Mesodermal cell (in vitro differentiated cells): Measurements from ENCODE around the gene WTAP.
A peak's percentile ranks its signal among the peaks of the same experiment; 100 is the strongest.
"Not testable (repeated sequence)": the region's sequence is repeated elsewhere in the genome, so short reads cannot be mapped to it uniquely, and the experiment has no call there.

Experiments
- H3K27ac ChIP-seq: 2 replicates; pipeline ENCODE4 v1.7.0; 2013; ENCODE audit warnings: mild to moderate bottlenecking, low read depth, low read length, moderate library complexity; ENCODE audit not compliant: severe bottlenecking
- H3K36me3 ChIP-seq: 2 replicates; pipeline ENCODE4 v1.7.1; 2013; ENCODE audit warnings: mild to moderate bottlenecking, low read length, moderate library complexity; ENCODE audit not compliant: control insufficient read depth, insufficient read depth
- H3K4me1 ChIP-seq: one replicate; pipeline ENCODE4 v1.7.1; 2013; ENCODE audit warnings: mild to moderate bottlenecking, low read length; ENCODE audit not compliant: insufficient read depth, control insufficient read depth, poor library complexity, severe bottlenecking
- H3K4me3 ChIP-seq: 2 replicates; pipeline ENCODE4 v1.7.0; 2013; ENCODE audit warnings: low read length, control low read depth, mild to moderate bottlenecking; ENCODE audit not compliant: insufficient read depth, poor library complexity, severe bottlenecking; ENCODE audit errors: extremely low read depth
- H3K9me3 ChIP-seq: 2 replicates; pipeline ENCODE4 v1.7.1; 2013; ENCODE audit warnings: mild to moderate bottlenecking, low read length, moderate library complexity; ENCODE audit not compliant: control insufficient read depth
- WGBS, 2 experiments: methylation state at CpG; one replicate each; pipeline ENCODE4 v1.1.5; 2013; ENCODE audit warnings: missing lambda C conversion rate in 2 of 2; ENCODE audit not compliant: insufficient coverage in 2 of 2; 5-methylcytosine and 5-hydroxymethylcytosine counted together

WTAP gene

GRCh38 chr6:159693894-159694545 lies 33.3 kb upstream of the WTAP start:
- peak overlapping the region; percentile 95 for H3K27ac ChIP-seq

DNA sequence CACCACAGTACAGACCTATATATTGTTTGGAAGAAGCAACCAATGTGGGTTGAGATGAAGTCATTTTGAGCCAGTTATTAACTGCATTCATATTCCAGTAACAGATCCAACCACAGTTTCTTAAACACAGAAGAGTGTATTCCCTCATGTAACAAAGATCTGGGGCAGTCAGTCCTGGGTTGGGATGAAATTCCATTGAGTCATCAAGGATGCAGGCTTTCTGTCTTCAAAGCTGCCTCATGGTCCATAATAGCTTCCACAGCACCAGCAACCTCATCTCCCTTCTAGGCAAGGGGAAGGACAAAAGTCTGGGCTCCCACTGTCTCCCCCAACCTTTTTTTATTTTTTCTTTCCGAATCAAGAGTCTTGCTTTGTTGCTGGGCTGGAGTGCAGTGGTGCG lies 31.3 kb upstream of the WTAP start:
- Histone ChIP-seq H3K27ac (no peak overlapping the region), H3K36me3 (no peaks in the 10 kb centered on the region), H3K9me3 (no peaks in the 10 kb centered on the region), H3K4me1 (peaks cover 14% of the 10 kb centered on the region), H3K4me3 (no peak overlapping the region)
- WGBS, 2 experiments = 92% methylated on average over 2 of the region's 2 CpGs; no CpG with 5 or more reads in 1 of the 2 experiments

More at GRCh38 chr6:159693894-159694545, 33.3 kb upstream of the WTAP start:
- H3K36me3 ChIP-seq = peaks cover 6% of the 10 kb centered on the region
- peaks cover 14% of the 10 kb centered on the region for H3K4me1 ChIP-seq
- H3K9me3 ChIP-seq = no peaks in the 10 kb centered on the region
- 54 to 60% methylated on average over 7 to 11 of the region's 14 CpGs for WGBS, 2 experiments
- peak overlapping the region; percentile 75 for H3K4me3 ChIP-seq

GRCh38 chr6:159700970-159701369 lies 26.3 kb upstream of the WTAP start:
- Histone ChIP-seq H3K9me3 (no peaks in the 10 kb centered on the region), H3K4me3 (no peak overlapping the region), H3K4me1 (no peaks in the 10 kb centered on the region), H3K36me3 (no peaks in the 10 kb centered on the region), H3K27ac (no peak overlapping the region)
- 80 to 100% methylated on average over 1 of the region's 1 CpG for WGBS, 2 experiments

GRCh38 chr6:159701413-159701999 lies 25.8 kb upstream of the WTAP start:
- Histone ChIP-seq H3K27ac (no peak overlapping the region), H3K4me3 (no peak overlapping the region), H3K9me3 (no peaks in the 10 kb centered on the region), H3K36me3 (no peaks in the 10 kb centered on the region), H3K4me1 (no peaks in the 10 kb centered on the region)
- WGBS, 2 experiments = 90 to 96% methylated on average over 5 to 6 of the region's 7 CpGs

DNA sequence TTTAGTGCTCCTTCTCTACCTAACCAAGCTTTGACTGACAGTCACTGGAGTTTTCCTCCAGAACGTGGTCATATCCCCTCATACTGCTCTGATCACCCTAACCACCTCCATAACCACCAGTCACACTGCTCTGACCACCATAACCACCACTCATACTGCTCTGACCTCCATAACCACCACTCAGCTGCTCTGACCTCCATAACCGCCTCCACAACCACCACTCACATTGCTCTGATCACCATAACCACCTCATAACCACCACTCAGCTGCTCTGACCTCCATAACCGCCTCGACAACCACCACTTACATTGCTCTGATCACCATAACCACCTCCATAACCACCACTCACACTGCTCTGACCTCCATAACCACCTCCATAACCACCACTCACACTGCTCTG lies 16.7 kb upstream of the WTAP start:
- not testable (repeated sequence) for H3K36me3 ChIP-seq, H3K27ac ChIP-seq, H3K4me3 ChIP-seq, H3K9me3 ChIP-seq, H3K4me1 ChIP-seq
- WGBS, 2 experiments = 68 to 90% methylated on average over 2 to 4 of the region's 4 CpGs

DNA sequence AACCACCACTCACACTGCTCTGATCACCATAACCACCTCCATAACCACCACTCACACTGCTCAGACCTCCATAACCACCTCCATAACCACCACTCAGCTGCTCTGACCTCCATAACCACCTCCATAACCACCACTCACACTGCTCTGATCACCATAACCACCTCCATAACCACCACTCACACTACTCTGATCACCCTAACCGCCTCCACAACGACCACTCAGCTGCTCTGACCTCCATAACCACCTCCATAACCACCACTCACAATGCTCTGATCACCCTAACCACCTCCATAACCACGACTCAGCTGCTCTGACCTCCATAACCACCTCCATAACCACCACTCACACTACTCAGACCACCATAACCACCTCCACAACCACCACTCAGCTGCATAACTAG lies 14.9 kb upstream of the WTAP start:
- H3K36me3 ChIP-seq, H3K4me3 ChIP-seq, H3K27ac ChIP-seq, H3K9me3 ChIP-seq, H3K4me1 ChIP-seq: not testable (repeated sequence)
- 82 to 90% methylated on average over 3 of the region's 3 CpGs for WGBS, 2 experiments

DNA sequence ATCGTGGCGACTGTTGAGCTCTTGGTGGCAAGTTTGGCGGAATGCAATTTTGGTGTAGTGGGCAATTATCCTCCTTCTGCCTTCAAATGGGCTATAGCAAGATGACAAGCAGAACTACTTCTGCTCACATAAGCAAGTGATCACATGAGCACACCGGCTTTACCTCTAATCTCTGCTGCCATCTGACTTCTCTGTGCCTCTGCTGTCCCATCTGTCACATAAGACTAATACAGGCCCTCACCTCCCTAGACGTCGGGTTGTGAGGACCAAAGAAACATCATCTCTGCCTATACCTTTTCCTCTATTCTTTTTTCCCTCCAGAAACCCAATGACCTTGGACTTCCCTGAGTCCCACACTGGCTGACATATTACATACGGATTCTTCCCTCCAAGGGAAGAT lies 13.3 kb upstream of the WTAP start:
- Histone ChIP-seq H3K36me3 (peaks cover 3% of the 10 kb centered on the region), H3K4me1 (no peaks in the 10 kb centered on the region), H3K4me3 (no peak overlapping the region), H3K9me3 (no peaks in the 10 kb centered on the region), H3K27ac (no peak overlapping the region)
- 90 to 94% methylated on average over 6 of the region's 7 CpGs for WGBS, 2 experiments

- 96 to 98% methylated on average over 5 of the region's 5 CpGs for WGBS, 2 experiments
- Histone ChIP-seq H3K36me3 (peaks cover 3% of the 10 kb centered on the region), H3K27ac (no peak overlapping the region), H3K9me3 (no peaks in the 10 kb centered on the region), H3K4me3 (no peak overlapping the region), H3K4me1 (no peaks in the 10 kb centered on the region)
Measured at GRCh38 chr6:159714404-159714803, 12.9 kb upstream of the WTAP start.

DNA sequence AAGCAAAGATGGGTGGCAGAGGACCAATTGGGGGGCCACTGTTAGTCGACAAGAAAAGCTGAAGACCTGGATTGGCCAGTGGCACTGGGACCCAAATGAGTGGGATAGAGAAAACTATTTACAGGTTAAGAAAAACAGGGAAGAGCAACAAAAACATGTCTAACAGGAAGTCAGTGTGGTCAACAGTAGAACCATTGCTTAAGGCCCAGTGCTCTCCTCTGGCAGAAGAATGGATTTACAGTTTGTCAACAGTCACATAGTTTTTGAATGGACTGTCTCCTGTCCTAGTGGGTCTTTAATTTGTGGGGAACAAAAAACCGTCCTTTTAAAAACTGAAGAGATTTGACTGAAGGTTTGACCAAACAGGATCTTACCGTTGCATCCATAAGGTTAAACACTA lies 12.1 kb upstream of the WTAP start:
- H3K4me3 ChIP-seq = no peak overlapping the region
- WGBS, 2 experiments = 50 to 62% methylated on average over 2 to 3 of the region's 3 CpGs
- H3K36me3 ChIP-seq = peaks cover 3% of the 10 kb centered on the region
- H3K4me1 ChIP-seq = no peaks in the 10 kb centered on the region
- no peak overlapping the region for H3K27ac ChIP-seq
- no peaks in the 10 kb centered on the region for H3K9me3 ChIP-seq

- 89 to 91% methylated on average over 3 of the region's 3 CpGs for WGBS, 2 experiments
- peaks cover 3% of the 10 kb centered on the region for H3K36me3 ChIP-seq
Measured at GRCh38 chr6:159715605-159716004, 11.7 kb upstream of the WTAP start.

More at GRCh38 chr6:159715605-159716004, 11.7 kb upstream of the WTAP start:
- Histone ChIP-seq H3K4me3 (no peak overlapping the region), H3K27ac (no peak overlapping the region), H3K9me3 (no peaks in the 10 kb centered on the region), H3K4me1 (no peaks in the 10 kb centered on the region)
